GM10847 (cell line): ENCODE data around the gene COL4A1.

Experiments
- POLR2A ChIP-seq: IDR thresholded peaks from 2 replicates; pipeline ENCODE4 v1.6.1; 2011; ENCODE audit not compliant: insufficient read length; ENCODE audit errors: extremely low read depth

Gene COL4A1

DNA sequence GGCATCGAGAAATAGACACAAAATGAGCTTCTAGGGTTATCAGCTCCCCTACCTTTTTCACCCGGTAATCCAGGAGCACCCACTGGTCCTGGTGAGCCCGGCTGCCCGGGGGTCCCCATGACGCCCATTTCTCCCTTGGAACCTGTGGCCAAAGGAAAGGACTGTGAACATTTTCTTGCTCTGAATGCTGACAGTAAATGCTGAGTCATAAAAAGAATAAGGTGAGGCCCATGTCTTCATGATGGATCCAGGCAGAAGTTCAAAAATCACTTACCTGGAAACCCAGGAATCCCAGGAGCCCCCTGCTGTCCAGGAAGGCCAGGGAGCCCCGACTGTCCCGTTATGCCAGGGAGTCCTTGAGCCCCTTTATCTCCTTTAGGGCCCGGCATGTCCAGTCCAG is 129.2 kb downstream of the COL4A1 start:
- no peak for TF ChIP-seq POLR2A

DNA sequence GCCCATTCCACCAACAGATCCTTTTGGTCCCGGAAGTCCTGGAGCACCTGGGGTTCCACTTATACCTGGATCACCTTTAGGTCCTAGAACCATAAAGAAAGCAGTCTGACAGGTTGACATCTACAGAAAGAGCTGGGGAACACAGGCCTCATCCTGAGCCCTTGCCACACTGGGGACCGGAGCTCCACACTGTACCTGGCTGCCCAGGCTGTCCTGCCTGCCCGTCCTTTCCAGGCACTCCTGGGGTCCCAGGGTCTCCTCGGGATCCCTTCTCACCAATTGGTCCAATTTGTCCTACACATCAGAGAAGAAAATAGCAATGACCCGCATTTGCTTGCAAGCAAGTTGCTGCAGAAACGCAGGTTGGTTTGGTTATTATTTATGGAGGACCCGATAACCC is 130.5 kb downstream of the COL4A1 start:
- TF ChIP-seq POLR2A: no peak

DNA sequence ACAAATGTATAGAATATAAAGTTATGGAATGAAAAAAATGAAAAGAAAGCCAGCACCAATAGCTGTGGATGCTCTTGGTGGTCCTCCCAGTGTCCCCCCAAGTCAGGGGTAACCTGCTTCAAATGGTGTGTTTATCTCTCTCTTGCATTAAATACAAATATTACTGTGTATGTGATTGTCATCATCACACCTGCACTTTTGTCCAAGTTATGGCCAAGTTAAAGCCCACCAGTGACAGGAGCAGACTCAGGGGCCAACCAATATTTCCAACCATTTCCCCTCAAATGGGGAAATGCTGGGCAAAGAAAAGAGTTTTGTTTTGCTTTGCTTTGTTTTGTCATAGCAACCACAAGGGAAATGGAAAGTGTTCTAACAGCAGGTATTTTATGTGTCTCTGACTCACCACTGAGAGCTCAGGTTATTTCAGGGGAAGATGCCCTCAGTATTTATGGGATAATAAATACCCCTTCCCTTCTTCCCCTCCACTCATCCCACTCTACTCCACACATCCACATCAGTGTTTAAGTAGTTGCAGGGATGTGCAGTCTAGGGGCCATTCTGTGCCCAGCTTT is 133.6 kb downstream of the COL4A1 start:
- TF ChIP-seq POLR2A: no peak

DNA sequence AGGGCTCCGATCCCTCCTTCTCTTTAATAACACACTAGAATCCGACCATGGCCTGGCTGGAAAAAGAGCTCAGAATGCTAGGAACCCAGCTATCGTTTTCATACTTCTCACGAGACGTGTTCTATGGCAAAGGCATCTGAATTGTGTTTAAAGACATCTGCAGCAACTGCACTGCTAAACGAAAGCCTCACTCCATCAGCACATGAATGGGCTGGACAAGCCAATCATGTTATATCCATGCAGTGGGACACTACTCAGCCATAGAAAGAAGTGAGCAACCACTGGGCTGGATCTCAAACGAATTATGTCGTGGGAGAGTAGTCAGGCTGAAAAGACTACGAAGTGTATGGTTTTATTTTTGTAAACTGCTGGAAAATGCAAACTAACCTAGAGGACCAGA is 136.1 kb downstream of the COL4A1 start:
- no peak for TF ChIP-seq POLR2A

DNA sequence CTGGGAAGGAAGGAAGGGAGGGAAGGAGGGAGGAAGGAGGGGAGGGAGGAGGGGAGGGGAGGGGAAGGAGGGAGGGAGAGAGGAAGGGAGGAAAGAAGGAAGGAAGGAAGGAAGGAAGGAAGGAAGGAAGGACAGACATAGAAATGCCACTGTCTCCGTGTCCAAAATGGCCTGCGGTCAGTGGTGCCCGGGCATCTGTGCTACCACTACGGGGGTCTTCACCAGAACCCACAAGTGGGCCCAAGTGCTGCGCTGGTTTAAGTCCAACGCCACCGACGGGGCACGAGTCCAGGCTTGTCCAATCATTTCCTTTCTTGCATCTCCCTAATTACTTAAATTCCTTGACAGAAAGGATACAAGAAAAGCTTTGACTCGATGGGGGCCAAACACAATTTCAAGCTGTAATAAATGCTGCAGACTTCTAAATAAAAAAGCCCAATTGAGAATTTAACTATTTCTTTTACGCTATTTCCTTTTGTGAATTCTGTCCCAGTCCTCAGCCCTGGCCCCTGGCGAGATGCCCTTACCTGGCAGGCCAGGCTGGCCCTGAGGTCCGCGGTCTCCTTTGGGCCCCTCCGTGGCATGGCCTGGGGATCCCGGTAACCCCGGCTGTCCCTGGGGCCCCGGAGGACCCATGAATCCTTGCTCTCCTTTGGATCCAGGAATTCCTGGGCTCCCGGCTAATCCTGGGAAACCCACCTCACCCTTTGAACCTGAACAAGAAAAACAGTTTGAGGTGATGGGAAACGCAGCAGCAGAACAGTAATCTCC is 136.8 kb downstream of the COL4A1 start:
- TF ChIP-seq POLR2A: no peak

DNA sequence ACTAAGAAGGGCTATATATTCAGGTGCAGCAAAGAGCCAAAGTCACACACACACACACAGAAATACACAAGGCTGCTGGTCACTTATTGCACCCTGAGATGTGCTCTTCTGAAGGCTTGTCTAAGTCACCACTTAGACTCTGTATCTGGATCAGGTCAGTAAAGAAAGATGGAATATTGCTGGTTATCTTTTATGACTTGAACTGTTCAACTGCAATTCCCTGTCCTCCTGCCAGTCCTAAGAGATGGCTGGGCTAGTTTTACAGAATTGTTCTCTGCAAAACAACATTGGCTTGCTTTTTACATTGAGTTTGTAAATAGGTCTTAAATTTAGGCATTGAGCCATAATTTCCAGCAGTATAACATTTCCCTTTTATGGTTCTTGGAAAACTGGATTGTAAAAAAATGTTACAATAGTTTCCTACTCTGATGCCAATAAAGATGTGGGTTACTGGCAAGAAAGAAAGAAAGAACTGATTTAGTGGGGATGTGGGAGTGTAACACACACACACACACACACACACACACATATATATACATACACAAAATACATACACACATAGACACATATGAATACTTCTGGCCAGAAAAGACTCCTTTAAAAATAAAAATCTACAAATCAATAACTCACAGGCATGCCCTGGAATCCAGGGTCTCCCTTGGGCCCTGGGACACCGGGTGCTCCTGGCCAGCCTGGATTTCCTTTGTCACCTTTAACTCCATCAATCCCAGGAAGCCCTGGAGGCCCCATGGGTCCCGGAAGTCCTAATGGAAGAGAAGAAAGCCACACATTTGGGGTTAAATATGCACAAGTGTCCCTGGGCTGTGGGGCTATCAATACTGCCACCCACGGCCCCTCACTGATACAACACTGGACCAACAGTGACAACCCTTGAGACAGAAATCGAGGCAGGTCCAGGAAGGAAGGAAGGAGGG is 137.7 kb downstream of the COL4A1 start:
- no peak for TF ChIP-seq POLR2A

DNA sequence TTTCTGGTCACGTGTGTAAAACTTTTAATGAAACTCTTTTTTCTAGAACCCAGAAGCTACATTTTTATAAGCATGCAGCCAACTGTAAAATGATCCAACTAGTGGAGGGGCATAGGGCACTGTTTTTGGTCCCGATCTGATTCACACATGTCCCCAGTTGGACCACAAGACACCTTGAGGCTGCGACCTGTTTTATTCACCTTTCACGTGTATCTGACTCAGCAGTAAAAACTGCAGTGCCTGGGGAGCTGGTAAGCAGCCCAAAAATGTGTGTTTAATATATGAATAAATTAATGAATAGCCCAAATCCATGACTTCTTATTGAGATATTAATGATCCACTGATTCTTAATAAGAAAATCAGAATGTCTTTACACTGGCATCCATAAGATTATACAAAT is 140.4 kb downstream of the COL4A1 start:
- TF ChIP-seq POLR2A: no peak

DNA sequence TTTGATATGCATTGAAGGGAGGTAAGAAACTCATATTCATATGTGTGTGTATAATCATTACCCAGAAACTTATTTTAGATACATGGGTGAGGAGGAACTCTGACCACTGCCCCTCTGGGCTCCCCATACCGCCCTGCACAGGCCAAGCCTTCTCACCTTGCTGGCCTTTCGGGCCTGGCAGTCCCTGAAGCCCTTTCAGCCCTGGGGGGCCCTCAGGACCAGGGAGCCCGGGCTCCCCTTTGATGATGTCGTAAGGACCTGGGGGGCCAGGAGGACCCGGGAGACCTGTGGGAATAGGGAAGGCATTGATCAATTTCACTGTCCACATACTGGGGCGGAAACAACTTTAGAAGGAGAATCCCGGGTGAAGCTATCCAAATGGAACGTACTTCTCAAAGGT is 142.3 kb downstream of the COL4A1 start:
- no peak for TF ChIP-seq POLR2A

DNA sequence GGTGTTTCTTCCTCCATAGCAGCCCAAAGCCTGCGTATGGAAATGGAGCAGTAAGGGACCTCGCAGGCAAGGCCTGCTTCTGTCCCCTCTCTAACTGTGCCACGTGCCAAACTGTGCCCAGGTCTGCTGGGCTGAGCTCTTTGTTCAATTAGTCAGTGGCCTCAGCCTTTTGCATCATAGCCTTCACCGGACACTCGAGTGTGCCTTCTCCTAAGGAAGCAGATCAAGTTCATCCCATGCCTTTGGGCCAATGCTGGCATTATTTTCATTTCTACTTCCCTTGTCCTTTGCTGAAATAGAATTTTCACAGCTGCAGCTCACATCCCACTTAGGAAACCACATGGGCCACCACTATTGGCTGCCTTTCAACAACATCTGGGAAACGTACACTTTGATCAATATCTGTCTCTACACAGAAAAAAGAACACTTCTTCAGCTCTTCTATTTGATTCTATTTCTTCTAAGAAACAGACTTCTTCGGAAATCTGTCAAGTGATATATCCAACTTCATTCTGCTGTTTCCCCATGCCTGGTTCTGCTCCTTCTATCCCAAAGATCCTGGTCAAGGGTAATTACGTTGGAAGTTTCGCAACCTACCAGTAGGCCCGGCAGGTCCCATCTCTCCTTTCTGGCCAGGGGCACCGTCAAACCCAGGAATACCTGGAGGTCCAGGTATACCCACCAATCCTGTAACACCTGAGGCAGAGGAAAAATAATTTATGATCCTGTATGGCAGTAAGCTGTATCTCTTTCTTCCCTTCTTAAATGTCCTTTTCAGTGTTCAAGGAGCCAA is 143.9 kb downstream of the COL4A1 start:
- TF ChIP-seq POLR2A: no peak

DNA sequence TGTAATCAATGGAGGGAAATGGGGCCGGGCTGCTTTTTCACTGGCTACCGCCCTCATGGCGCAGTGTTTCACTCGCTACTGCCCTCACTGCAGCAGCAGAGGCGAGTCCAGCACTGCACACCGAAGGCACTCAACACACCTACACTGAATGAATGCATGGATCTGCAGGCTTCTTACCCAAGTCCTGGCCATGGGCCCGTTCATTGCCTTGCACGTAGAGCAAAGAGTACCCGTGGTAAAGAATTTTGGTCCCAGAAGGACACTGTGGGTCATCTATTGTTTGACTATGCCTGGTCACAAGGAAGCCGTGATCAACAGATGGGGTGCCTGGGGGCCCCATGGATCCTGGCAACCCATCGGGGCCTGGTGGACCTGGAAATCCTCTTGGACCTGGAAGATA is 144.9 kb downstream of the COL4A1 start:
- TF ChIP-seq POLR2A: no peak

DNA sequence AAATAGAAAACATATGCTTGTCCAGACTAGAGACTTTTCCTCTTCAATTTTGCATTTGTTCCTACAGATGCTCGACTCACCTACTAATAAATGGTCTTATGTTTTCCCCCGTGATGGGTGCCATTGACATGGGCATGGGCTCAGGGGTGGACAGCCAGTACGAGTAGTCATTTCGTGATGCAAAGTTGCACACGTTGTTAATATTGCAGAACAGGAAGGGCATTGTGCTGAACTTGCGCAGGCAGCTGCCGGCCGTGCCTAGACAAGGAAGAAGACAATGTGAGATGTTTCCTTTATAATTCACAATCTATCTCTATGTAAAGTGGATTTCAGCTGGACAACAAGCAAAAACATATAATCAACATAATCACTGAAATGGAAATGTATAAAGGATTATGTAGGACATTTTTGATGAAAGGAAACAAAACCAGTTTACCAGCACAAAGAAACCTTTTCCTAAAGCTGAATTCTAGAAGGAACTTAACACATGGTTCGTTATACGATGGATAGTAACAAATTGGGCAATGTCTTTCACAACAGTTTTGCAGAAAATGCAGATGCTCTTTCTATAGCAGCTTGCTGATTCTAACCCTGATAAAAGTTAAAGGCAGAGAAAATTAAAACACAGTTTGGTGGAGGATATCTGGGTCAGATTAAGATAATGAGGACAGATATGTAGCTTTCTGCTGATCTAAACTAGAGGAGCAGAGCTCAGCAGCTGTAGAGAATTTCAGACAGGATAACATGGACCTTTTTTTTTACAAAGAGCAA is 145.7 kb downstream of the COL4A1 start:
- no peak for TF ChIP-seq POLR2A

DNA sequence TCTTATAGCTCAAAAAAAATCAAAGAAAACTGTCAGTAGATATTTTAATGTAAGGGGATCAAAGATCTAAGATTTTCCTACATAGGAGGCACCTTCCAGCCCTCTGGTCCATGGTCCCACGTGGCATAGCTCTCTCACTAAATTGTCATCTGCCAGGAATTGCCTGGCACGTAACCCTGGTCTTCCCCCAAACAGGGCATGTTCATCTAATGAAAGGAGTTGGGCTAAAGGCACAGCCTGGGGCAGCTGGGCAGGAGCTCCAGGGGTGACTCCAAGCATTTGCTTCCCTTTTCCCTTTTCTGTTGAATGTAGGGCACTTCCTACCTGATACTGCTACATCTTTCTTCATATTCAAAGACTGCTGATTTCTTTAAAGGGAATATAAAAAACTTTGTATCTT is 148.7 kb downstream of the COL4A1 start:
- no peak for TF ChIP-seq POLR2A

DNA sequence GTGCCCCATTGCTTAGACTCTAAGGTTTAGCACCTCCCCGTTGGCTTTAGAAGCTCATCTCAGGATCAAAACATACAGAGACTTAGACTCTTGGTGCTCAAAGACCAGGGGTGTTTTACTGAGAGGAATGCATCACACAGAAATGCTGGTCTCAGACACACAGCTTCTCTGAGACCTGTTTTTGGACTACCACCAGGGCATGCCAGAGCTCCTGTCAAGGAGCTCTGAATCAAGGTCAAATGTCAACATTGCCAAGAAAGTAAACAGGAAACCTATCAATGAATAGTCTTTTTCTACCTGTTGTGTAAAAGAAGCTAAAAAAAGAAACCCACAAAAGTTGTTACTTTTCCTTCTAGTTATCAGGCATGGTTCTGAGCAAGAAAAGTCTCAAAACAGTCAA is 149.2 kb downstream of the COL4A1 start:
- no peak for TF ChIP-seq POLR2A

DNA sequence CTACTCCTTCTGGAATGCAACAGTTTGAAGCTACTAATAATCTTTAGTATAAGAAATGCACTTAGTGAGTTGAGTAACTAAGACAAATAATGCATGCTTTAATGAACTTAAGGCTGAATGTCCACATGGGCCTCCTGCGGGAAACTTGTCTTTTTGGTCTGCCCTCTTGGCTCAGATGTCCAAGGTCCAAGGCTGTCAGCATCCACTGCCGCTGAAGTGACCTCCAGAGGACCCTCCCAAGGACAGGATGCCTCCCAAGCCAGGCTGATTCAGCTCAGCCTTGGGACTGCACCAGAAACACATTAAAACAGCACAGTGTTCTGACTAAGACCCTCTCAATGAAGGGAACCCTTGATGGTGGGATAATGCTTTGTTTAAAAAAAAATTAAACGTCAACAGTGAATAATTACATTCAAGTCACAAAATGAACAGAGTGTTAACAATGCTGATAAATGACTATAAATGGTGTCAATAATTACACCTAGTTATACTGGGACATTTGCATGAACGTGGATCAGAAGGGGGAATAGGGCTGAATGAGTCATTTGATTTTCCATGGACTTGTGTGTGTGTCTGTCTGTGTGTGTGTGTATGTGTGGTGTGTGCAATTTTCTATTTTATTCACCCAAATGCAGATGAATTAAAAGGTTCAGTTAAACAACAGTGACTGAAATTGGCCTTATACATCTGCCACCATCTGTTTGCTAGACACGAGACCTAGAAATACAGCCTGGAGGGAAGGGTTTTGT is 150.5 kb downstream of the COL4A1 start:
- TF ChIP-seq POLR2A: no peak
